NB4 (cell line): ENCODE measurements around the gene GPR50.

Source experiments
- DNase-seq: peaks from one replicate; pipeline ENCODE4 v3.0.0; 2010; ENCODE audit warnings: low read depth
- H3K4me3 ChIP-seq: one replicate; pipeline ENCODE4 v1.5.1; 2011; ENCODE audit warnings: mild to moderate bottlenecking, low read depth, low read length, moderate library complexity
- CTCF ChIP-seq: IDR thresholded peaks from one replicate; pipeline ENCODE4 v1.5.1; 2012; ENCODE audit warnings: low read depth, low read length
- MYC ChIP-seq: IDR thresholded peaks from 2 replicates; pipeline ENCODE4 v1.6.1; 2011; ENCODE audit warnings: low read depth, low read length
- POLR2A ChIP-seq: IDR thresholded peaks from 2 replicates; pipeline ENCODE4 v1.6.1; 2011; ENCODE audit warnings: mild to moderate bottlenecking; ENCODE audit not compliant: insufficient read length; ENCODE audit errors: extremely low read depth
- TF ChIP-seq, protein P1 (sequence below): IDR thresholded peaks from 2 replicates; pipeline ENCODE4 v1.6.1; 2011; ENCODE audit warnings: low read depth, low read length

Gene GPR50

DNA sequence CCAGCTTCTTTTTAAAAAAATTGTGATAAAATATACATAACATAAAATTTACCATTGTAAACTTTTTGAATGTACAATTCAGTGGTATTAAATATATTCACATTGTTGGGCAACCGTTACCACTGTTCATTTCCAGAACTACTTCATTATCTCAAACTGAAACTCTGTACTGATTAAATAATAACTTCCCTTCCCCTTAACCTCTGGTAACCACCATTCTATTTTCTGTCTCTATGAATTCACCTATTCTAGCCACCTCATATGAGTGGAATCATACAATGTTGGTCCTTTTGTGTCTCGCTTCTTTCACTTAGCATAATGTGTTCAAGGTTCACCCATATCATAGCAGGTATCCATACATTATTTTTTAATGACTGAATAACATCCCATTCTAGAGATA is 8.3 kb downstream of the GPR50 start:
- H3K4me3 ChIP-seq = no peak overlapping the region
- no peak for TF ChIP-seq CTCF
- no peak for DNase-seq

DNA sequence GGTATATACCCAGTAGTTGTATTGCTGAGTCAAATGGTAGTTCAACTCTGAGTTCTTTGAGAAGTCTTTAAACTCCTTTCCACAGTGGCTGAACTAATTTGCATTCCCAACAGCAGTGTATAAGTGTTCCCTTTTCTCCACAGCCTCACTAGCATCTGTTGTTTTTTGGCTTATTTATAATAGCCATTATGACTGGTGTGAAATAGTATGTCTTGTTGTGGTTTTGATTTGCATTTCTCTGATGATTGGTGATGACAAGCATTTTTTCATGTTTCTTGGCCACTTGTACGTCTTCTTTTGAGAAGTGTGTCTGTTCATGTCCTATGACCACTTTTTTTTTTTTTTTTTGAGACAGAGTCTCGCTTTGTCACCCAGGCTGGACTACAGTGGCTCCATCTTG is 30.5 kb downstream of the GPR50 start:
- no peak overlapping the region for H3K4me3 ChIP-seq
- no peak for TF ChIP-seq MYC
- TF ChIP-seq POLR2A = no peak
- DNase-seq = no peak

- DNase-seq = no peak
- TF ChIP-seq CTCF (no peak), POLR2A (no peak), MYC (no peak)
- TF ChIP-seq, protein P1, sequence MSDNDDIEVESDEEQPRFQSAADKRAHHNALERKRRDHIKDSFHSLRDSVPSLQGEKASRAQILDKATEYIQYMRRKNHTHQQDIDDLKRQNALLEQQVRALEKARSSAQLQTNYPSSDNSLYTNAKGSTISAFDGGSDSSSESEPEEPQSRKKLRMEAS = no peak
- H3K4me3 ChIP-seq = no peak overlapping the region
These were observed 49.5 kb downstream of the GPR50 start for GRCh38 chrX:151225843-151226242.

- DNase-seq = no peak
- H3K4me3 ChIP-seq = no peak overlapping the region
- TF ChIP-seq, protein P1 = no peak
- TF ChIP-seq CTCF = no peak
- TF ChIP-seq MYC = no peak
- no peak for TF ChIP-seq POLR2A
These were observed 50.6 kb downstream of the GPR50 start for GRCh38 chrX:151226941-151227340.

- TF ChIP-seq, protein P1 = no peak
- no peak for TF ChIP-seq MYC
- no peak for TF ChIP-seq CTCF
- no peak for TF ChIP-seq POLR2A
- H3K4me3 ChIP-seq = no peak overlapping the region
- DNase-seq = no peak
These were observed 51.2 kb downstream of the GPR50 start for GRCh38 chrX:151227627-151228026.

DNA sequence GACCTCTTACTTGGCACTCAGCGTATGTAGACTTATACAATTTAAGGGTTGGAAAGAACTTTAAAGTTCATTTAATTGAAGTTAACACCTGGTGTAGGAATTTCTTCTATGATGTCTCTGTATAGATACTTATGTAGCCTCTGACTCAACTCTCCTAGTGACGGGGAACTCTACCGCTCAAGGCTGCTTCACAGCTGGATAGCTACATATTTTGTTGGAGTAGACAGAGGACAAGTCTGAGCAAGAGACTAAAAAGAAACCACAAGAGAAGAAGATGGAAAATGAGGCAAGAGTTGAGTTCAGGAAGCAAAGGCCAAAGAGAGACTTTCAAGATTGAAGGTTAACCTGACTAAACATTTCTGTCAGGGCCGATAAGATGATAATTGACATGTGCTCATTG is 52.6 kb downstream of the GPR50 start:
- TF ChIP-seq, protein P1 = no peak
- TF ChIP-seq MYC (no peak), POLR2A (no peak), CTCF (no peak)
- no peak for DNase-seq
- H3K4me3 ChIP-seq = no peak overlapping the region
